HG03439 (cell line): ENCODE results near the gene SYNE2.

Experiments used
- ATAC-seq: cut with Tn5 transposase; IDR thresholded peaks from one replicate; pipeline ENCODE4 v1.9.1; 2021; ENCODE audit warnings: mild to moderate bottlenecking, moderate library complexity; ENCODE audit not compliant: unreplicated experiment

Gene SYNE2

DNA sequence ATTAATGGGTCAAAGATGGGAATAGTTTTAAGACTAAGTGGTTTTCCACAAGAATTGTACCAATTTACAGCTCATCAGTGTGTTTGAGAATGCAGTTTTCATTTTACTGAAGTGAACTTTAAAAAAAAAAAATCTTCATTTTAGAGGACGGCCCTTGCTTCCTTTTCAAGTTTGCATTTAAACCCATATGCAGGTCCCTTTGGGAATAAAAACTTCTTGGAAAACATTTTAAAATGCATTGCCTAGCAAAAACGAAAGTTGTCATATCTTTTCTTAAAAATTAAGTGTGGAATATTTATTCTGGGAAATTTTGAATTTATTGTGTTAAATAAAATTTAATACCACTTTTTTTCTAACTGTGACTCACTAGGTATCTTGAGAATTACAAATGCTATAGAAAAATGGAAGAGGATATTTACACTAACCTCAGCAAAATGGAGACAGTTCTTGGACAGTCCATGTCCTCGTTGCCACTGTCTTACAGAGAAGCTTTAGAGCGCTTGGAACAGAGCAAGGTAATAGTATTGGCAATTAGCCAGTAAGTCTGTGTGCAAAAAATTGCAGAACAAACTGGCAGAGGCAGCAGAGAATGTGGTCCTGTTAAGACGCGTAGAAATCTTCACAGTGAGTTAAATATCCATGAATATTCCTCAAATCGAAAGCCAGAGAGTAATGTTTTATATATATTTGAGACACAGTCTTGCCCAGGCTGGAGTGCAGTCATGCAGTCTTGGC lies 209.7 kb downstream of the SYNE2 start:
- no peak for ATAC-seq

DNA sequence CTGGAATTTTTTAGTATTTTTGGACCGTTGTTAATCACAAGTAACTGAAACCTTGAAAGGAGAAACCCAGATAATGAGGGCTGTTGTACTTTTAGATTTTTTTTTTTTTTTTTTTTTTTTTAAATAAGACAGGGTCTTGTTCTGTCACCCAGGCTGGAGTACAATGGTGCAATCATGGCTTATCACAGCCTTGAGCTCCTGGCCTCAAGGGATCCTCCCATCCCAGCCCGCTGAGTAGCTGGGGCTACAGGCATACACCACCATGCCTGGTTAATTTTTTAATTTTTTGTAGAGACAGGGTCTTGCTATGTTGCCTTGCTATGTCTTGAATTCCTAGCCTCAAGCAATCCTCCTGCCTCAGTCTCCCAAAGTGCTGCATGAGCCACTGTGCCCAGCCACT lies 211.6 kb downstream of the SYNE2 start:
- no peak for ATAC-seq

DNA sequence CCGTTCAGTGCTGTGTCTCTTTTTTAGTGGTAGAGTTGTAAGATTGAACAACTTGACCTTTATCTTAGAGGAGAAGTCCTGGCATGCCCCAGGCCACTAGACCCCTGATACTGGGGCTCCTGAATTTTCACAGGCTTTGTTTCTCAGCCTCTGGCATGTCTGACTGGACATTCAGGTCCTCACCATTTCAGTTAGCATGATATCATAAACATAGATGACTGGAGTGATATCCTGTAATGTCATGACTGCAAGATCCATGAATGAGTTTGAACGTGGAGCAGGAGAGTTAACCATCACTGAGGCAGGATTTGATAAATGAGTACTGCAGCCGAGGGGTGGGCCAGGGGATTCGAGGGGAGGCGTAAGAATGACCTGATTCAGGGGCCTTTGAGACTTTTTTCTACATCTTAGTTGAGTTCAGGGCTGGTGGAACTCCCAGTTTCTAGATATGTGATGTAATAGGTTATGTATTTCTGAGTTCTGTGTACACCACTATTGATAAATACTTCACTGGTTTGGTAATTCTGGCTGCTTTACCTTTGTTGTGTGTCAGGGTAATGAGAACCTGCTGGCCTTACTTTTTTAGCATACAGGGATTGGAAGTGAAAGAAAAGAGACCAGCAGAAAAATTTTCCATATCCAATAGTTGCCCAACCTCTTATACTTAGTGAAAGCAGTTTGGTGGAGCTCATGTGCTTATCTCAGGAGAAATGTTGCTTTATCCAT lies 217.0 kb downstream of the SYNE2 start:
- no peak for ATAC-seq

DNA sequence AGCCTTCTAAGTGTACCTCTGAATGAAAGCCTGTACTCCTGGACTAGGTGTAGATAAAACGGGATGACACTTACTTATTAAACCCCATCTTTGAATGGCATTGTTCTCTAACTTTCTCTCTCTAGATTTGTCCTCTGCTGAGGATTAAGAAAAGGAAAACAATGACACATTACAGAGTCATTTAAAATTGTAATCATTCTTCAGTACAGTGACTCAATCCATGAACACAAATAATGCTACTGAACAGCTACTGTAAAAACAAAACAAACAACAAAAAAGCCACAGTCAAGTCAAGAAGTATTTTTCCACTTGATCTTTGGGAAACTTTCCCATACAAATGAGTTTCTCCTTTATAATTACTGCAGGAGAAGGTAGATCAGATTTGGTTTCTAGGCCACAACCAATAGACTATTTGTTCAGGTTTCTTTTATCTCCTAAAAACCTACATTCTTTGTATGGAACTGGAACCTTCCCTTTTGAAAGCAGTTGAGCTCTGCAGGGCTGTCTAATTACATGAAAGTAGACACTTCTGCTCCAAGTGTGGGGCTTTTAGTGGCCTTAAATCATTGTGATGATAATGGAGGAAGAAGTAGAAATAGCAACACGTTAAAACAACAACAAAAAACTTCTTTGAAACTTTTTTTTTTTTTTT lies 222.3 kb downstream of the SYNE2 start:
- no peak for ATAC-seq

DNA sequence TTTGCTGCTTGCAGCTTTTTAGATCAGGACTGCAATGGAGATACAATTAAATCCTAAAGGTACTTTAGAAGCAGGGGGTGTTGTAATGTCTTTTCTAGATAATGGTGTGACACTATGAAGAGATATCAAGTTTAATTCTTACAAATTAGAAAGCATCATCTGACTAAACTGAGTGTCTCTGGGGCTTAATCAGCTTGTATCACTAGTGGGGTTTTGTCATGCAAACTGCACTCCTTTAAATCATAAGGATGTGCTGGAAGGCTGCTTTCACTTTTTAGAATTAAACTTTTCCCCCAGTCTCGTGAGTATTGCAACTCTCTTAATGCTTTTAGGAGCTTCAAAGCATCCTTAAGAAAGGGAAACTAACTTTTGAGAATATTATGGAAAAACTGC lies 222.8 kb downstream of the SYNE2 start:
- no peak for ATAC-seq

DNA sequence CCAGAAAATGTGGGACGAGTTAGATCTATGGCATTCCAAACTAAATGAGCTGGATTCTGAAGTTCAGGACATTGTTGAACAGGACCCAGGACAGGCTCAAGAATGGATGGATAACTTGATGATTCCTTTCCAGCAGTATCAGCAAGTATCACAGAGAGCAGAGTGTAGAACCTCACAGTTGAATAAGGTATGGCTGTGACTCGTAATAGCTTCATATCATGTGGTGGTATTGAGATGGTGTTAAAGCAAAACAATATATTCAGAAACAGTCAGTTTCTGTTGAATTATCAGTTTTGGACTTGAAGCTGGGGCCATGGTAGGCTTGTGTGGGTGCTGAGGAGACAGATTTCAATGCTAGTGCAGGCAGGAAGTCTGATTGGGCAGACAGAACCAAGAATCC lies 227.6 kb downstream of the SYNE2 start:
- no peak for ATAC-seq

DNA sequence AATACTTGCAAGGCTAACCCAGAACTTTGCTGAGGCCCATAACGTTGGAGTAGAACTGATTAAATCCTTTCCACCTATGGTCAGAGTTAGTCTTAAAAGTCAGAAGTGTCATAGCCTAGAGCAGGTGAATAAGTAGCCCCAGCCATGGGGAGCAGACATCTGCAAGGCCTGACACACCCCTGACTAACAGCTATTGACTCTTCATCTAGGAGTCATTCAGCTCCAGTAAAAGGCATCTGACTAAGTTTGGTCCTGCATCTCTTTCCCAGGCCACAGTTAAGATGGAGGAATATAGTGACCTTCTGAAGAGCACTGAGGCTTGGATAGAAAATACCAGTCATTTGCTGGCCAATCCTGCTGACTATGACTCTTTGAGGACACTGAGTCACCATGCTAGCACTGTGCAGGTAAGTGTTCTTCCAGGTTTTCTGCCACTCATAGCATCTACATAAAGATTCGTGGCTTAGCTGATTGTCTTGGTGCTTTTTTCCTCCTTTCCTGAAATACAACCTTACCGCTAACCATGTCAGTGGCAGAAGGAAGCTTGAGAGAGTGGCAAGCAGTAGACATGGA lies 228.5 kb downstream of the SYNE2 start:
- no peak for ATAC-seq

DNA sequence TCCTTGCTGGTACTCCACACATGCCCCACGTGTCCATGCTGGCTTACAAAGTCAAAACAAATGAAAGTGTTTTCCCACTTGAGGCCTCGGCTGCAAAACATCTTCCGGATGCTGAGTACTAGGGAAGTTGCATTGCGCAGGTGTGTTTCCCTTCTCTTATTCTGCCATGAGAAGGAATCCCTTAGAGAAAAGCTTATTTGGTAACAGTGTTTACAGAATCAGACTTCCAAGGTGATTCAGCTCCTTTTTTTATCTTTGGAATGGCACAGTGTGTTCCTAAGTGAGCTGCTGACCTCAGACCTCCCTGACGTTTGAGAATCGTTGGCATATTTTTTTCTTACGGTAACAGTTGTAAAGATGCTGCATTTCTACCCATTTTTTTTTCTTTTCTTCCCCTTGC lies 230.0 kb downstream of the SYNE2 start:
- ATAC-seq = no peak

DNA sequence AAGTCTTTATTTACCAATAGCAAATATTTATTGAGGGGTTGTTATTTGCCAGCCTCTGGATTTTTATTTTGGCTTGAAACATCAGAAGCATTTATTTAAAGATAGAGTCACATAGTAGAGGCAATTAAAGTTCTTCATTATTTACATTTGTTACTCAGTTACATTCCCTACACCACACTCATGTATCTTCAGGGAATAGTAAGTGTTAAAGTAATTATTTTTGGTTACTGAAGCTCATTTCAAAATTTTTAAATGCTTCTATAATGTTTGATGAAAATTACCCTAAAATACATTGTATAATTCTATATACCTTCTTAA lies 235.8 kb downstream of the SYNE2 start:
- ATAC-seq = no peak

DNA sequence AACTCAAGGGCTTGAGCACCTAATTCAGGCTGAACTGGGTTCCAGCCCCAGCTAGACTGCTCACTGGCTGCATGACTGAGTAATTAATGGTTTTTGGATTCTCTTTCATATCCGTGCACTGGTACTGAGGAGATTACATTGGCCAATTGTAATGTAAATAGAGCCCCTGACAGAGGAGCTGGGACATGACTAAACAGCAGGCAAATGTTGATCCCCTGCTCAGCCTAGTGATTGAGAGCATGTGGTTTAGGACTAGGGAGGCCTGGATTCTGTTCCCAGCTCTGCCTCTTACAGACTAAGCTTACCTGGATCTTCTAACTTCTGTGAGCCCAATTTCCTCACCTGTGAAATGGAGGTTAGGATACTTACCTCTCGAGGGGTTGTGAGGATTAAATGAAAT lies 237.1 kb downstream of the SYNE2 start:
- no peak for ATAC-seq

DNA sequence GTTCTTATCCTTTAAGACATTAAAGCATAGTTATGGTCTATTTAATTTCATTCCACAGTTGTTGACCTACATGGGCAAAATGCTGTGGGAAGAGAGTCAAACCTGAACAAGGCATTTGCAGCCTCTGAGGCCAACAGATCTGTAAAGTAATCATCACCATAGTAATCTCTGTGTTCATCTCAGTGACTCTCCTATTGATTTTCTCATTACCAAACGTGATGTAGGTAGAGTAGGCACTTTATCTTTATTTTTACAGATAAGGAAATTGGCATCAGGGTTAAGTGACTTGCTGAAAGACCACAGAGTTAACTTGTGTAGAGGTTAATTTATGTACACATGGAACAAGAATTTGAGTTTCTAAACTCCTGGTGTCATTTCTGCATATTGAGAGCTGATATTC lies 238.4 kb downstream of the SYNE2 start:
- no peak for ATAC-seq

DNA sequence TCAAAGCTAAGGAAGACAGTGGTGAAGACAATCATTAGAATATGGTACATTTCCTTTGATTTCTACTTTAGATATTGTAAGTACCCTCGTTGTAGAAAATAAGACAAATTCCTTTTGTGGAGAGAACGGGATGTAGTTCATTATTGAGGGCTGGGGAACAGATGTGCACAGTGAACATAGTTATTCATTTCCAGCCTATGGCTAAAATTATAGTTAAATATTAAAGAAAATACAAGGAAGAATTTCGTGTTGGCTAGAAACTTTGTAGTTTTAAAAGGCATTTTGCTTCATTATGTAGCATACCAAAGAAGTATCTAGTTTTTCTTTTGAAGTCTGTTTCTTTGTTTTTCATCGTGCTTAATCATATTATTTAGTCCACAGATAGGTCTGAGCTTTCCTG lies 239.5 kb downstream of the SYNE2 start:
- ATAC-seq = no peak

DNA sequence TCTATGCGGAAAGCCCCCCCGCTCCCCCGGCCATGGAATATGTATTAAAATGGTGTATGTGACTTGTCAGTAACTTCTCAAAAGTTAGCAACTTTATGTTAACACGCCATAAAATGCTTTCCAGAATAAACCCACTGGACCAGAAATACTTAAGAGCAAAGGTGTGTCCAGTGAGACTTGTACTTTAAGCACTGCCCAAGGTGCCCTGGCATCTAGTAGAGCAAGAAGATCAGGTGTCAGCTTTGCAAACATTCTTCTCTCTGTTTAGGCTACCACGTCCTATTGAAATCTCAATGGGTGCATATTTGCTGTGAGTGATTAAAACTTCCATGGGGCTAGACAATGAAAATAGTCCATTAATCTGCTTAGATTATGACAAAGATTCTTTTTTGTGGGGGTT lies 240.1 kb downstream of the SYNE2 start:
- ATAC-seq = no peak

DNA sequence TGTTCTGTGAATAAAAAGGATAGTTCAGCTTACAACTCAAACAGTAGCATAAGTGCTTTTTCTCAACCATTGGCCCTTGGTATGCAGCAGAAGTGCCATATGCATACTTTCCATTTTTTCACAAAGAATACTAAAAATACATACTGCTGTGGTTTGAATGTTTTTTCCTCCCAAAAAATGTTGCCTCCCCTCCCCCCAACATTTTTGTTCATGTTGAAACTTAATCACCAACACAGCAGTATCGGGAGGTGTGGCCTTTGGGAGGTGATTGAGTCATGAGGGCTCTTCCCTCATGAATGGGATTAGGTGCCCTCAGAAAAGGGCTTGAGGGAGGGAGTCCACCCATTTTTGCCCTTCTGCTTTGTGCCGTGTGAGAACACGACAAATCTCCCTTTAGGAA lies 242.8 kb downstream of the SYNE2 start:
- no peak for ATAC-seq

DNA sequence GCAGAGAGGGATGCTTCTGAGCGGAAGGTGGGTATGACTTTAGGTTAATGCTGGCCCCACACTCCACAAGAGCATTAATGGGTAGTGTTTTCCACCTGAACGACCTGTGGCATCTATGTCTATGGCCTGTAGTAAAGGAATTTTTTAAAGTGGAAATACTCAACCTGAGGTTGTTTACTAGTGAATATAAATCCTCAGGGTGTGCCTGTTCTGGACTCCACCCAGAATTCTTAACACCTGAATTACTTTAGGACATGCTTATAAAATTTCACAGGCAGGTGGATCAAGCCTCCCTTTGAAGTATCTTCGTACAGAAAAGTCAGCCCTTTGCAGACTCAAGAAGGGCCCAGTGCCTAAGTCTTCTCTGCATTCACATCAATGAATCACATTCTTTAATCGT lies 245.3 kb downstream of the SYNE2 start:
- ATAC-seq = no peak

DNA sequence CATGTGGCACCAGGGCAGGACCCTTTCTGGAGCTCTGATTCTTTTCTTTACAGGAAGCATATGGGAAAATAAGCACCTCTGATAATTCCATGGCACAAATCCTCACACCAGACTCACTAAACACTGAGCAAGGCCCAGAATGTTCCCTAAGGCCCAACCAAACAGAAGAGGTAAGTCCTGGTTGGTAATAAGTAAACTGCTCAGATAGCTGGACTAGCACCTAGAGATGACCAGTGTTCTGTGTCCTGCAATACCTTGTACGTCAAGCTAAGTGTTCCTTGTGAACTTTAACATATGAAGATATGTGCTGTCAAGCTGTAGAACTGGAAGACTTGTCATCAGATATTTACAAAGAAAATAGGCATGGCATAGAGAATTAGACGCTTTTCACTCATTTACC lies 254.6 kb downstream of the SYNE2 start:
- no peak for ATAC-seq

DNA sequence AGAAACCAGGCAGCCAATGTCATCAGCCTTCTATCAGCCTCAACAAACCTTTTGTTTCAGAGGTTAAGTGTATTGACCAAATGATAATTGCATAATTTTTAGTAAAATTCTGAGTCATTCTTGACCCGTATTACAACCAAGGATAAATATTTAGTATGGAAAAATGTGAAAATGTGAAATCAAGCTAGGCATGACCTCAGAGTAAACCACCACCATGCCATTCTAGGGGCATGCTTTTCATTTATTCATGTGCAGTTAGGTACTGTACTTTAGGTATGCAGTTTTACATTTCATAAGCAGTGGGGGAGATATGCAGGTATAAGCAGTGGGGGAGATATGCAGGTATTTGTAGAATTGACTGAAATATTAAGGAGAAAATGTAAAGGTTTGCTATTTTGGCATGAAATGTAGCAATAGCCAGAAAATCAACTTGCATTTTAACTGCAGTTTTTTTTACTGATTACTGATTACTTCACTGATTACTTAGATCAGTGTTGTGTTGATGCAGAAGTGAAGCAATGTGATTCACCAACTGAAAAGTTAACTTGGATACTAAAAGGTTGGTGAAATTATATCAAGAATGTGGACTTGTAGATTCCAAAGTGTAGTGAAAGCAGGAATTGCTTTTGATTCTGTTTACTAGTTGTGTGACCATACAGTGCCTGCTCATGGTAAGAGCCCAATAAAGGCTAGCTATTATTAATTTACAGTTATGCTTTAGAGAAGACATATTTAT lies 257.2 kb downstream of the SYNE2 start:
- ATAC-seq = no peak

DNA sequence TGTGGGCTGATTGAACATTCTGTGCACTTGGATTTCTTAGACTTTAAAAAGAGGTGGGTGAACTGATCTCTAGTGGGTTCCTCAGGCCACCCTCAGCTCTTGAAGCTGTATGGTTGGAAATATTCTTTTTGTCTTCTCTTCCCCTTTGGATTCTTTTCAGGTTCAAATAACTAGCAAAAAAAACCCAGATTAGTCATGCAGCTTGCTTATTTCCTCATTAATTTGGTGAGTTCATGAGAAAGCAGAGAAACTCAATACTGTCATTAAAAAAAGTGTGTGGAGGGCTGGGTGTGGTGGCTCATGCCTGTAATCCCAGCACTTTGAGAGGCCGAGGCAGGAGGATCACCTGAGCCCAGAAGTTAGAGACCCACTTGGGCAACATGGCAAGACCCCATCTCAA lies 258.0 kb downstream of the SYNE2 start:
- ATAC-seq = no peak

DNA sequence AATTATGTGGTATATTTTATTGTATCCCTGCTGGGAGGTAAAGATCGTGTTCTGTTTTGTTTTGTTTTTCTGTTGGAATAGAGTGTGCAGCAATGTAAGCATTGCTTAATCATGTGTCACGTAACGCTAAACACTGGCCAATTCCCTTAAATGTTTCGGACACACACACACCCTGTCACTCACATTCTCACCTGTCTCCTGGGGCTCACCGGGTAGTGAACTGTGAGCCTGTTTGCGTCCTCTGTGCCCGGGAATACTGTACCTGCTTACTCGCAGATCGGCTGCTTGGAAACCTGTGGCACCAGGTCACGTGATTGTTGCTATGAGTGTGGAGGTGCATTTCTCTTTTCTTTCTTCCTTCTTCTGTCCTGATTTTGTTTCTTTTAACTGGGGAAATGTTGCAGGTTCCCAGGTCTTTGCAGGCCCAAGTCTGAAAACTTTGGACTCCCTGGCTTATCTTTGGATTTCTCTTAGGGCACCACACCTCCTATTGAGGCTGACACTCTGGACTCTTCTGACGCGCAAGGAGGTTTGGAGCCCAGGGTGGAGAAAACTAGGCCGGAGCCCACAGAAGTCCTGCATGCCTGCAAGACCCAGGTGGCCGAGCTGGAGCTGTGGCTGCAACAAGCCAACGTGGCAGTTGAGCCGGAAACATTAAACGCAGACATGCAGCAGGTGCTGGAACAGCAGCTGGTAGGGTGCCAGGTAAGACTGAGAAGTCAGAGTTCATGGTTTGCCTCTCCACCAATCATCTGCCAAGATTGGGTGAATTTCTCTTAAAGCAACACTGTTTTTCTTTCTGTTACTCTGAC lies 260.3 kb downstream of the SYNE2 start:
- ATAC-seq = no peak

DNA sequence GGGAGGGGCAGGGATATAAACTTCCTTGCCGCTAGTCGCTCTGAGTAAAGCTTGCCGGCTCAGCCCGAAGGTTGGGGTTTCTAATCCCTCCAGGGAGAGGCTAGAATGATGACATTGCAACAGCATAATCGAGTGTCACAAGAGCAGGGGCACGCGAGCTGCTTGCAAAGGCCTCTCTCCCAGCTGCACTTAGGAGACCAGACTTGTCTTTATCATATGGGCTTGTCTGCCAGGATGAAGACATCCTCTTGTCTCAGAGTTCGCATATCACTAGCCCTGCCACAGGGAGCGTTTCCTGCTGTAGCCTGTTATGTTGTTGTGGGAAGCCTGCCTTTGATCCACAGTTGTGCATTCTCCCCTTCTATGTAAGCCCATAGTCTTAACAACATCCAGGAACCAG lies 261.4 kb downstream of the SYNE2 start:
- ATAC-seq = no peak

DNA sequence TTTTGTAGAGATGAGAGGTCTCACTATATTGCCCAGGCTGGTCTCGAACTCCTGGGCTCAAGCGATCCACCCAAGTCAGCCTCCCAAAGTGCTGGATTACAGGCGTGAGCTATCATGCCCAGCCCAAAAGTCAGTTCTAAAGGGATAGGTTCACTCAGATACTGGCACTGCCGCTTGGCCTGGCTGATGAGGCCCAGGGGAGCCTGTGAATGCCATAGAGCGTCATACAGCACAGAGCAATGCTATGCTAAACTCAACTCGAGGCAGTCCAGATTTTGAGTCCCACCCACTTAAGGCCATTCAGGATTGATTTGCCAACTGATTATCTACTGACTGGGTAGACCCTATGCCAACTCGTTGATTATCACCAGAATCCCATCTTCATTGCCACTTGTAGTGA lies 262.0 kb downstream of the SYNE2 start:
- ATAC-seq = no peak
